Measurements from ENCODE around the gene CUL2. TPM values are rescaled to one million over a fixed set of nuclear protein-coding genes. Genes with fewer than 3 reads are reported as not detected.
A peak's percentile ranks its signal among the peaks of the same experiment; 100 is the strongest.

Gene CUL2
- total RNA-seq (2022) (30.7 and 30.9 TPM in 2 replicates), Bru-seq, nascent RNA (percentile 78 among the genes with signal in this experiment), BruChase-seq, experiment 1, labeled RNA remaining after a 6-hour chase (percentile 75 among the genes with signal in this experiment), BruChase-seq, experiment 2, labeled RNA remaining after a 2-hour chase (percentile 75 among the genes with signal in this experiment)
- long read RNA-seq, full-length matches to known transcripts = 108 of 129 reads
- long read RNA-seq, partial matches to known transcripts = 9 of 129 reads
- long read RNA-seq, other reads (novel, unspliced or antisense) = 12 of 129 reads

DNA sequence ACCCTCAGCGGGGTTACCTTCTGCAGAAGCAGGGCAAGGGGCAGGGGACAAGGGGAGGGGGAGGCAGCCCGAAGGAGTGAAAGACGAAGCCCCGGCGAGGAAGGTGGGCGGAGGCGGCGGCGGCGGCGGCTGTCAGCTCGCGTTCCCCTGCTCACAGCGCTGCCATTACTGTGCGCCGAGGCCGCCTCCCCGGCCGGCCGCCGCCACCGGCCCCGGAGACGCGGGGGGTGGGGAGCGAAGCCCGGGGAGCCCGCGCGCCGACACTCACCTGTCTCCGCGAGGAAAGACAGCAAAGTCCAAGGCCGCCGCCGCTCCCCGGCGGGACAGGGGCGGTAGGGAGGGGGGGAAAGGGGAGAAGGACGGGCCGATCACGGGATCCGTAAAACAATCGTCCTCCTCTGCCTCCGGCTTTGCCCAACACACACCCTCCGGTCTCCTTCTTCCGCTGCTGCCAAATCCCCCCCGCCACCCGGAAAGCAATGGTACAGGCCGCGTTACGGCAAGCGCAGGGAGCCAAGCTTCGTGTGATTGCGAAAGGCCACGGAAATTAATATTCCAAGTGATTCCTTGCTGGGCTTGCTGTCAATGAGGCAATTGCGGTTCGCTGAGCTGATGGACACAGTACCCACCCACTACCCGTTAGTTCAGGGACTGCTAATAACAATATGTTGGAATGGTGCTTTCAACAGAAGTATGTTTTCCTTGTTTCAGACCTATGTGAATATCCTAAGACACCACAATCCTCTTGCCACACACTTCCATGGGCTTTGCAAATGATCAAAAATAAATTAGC lies at the start of gene CUL2:
Gene CUL2, minus strand, starts transcription at position 180 of the 793 bp plus-strand sequence. CDS start 19,024 bp downstream, outside the sequence.
- Mint-ChIP-seq H3K27me3 (ENCODE audit: insufficient read depth, unreplicated experiment) (no peaks in the 10 kb centered on the region), H3K4me1 (ENCODE audit: insufficient read depth, unreplicated experiment) (peaks cover 22% of the 10 kb centered on the region), H3K9me3 (ENCODE audit: unreplicated experiment) (no peaks in the 10 kb centered on the region), H3K4me3 (ENCODE audit: unreplicated experiment) (peak within 1 kb of the TSS; percentile 83), H3K36me3 (ENCODE audit: insufficient read depth, unreplicated experiment) (no peaks in the 10 kb centered on the region), H3K27ac (ENCODE audit: low read depth, unreplicated experiment) (peak within 1 kb of the TSS; percentile 79)
- TF ChIP-seq, protein P1, sequence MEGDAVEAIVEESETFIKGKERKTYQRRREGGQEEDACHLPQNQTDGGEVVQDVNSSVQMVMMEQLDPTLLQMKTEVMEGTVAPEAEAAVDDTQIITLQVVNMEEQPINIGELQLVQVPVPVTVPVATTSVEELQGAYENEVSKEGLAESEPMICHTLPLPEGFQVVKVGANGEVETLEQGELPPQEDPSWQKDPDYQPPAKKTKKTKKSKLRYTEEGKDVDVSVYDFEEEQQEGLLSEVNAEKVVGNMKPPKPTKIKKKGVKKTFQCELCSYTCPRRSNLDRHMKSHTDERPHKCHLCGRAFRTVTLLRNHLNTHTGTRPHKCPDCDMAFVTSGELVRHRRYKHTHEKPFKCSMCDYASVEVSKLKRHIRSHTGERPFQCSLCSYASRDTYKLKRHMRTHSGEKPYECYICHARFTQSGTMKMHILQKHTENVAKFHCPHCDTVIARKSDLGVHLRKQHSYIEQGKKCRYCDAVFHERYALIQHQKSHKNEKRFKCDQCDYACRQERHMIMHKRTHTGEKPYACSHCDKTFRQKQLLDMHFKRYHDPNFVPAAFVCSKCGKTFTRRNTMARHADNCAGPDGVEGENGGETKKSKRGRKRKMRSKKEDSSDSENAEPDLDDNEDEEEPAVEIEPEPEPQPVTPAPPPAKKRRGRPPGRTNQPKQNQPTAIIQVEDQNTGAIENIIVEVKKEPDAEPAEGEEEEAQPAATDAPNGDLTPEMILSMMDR (IDR thresholded peaks at IDR 0.05; ENCODE audit: unreplicated experiment) = no peak
- POLR2A ChIA-PET = interaction anchor here (0.6 to 3.1 kb wide), 10 partner anchors 10 to 1486 kb away, joined by 3 to 9 read pairs (median 4); partner anchors contain the start of gene CREM
- BruUV-seq (replicated peaks) = no TSS peak
- CTCF ChIA-PET = interaction anchor here (0.5 to 2.0 kb wide), 2 partner anchors 34 to 105 kb away, joined by 3 to 4 read pairs; no protein-coding TSS in a partner anchor
- intact Hi-C loops (cut with micrococcal nuclease) = loop anchor here (5.0 kb wide), 1 partner anchor 83 kb away; no protein-coding TSS in a partner anchor
- peak; percentile 93 for DNase-seq (ENCODE audit: unreplicated experiment)

DNA sequence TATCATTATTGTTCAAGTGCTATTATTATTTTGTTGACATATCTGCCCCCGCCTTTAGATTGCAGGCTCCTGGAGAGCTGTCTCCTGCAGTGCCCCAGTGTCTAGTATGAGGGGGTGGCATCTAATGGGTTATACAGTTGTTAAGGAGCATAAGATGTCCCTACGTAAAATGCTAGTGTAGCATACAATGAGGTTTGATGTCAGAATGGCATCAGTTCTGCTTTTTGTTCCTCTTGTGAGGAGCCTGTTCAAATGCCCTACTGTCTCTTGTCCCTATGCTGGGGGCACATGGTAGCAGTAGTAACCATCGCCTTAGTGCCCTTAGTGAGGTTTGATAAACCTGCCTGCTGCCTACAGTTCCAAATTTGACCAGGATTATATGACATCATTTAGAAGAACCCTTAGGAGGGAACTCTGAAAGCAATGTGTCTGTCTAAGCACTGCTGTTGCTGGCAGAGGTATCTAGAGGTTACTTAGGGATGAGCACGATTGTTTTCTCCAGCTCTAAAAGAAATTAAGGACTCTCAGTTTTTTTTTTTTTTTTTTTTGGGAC lies 46.2 kb upstream of the CUL2 start:
- Mint-ChIP-seq H3K27me3 (ENCODE audit: insufficient read depth, unreplicated experiment) (no peaks in the 10 kb centered on the region), H3K4me3 (ENCODE audit: unreplicated experiment) (no peak overlapping the region), H3K4me1 (ENCODE audit: insufficient read depth, unreplicated experiment) (no peaks in the 10 kb centered on the region), H3K9me3 (ENCODE audit: unreplicated experiment) (no peaks in the 10 kb centered on the region), H3K27ac (ENCODE audit: low read depth, unreplicated experiment) (no peak overlapping the region), H3K36me3 (ENCODE audit: insufficient read depth, unreplicated experiment) (peaks cover 5% of the 10 kb centered on the region)
- no peak for DNase-seq (ENCODE audit: unreplicated experiment)
- POLR2A ChIA-PET = interaction anchor here (1.3 kb wide), 1 partner anchor 59 kb away, joined by 3 read pairs; no protein-coding TSS in a partner anchor
- TF ChIP-seq, protein P1 (IDR thresholded peaks at IDR 0.05; ENCODE audit: unreplicated experiment) = no peak
- intact Hi-C loops (cut with micrococcal nuclease) = no loop called here
- CTCF ChIA-PET = interaction anchor here (0.6 to 1.0 kb wide), 3 partner anchors 16 to 427 kb away, joined by 3 to 4 read pairs (median 3); no protein-coding TSS in a partner anchor
- no TSS peak for BruUV-seq (replicated peaks)

DNA sequence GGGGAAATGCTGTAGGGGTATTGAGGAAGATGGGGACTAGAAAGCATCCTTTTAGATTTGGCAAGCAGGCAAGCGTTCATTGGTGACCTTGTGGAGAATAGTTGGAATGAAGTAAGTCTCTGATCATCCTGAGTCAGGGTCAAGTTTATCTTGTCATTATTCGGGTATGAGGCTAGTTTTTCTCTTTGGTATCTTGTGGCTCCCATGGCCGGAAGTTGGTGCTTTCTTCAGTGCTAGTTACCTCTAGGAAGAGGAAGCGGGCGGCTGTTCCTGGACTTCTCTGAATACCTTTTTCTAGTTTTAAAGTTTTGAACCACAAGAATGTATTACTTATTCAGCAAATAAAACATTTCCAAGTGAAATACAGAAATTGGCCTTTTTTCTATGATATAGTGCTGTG lies 45.7 kb upstream of the CUL2 start:
- intact Hi-C loops (cut with micrococcal nuclease) = no loop called here
- Mint-ChIP-seq H3K27ac (ENCODE audit: low read depth, unreplicated experiment) (no peak overlapping the region), H3K27me3 (ENCODE audit: insufficient read depth, unreplicated experiment) (no peaks in the 10 kb centered on the region), H3K9me3 (ENCODE audit: unreplicated experiment) (no peaks in the 10 kb centered on the region), H3K4me1 (ENCODE audit: insufficient read depth, unreplicated experiment) (no peaks in the 10 kb centered on the region), H3K4me3 (ENCODE audit: unreplicated experiment) (no peak overlapping the region), H3K36me3 (ENCODE audit: insufficient read depth, unreplicated experiment) (peaks cover 5% of the 10 kb centered on the region)
- TF ChIP-seq, protein P1 (IDR thresholded peaks at IDR 0.05; ENCODE audit: unreplicated experiment) = no peak
- ChIA-PET POLR2A (interaction anchor here (1.3 kb wide), 1 partner anchor 60 kb away, joined by 3 read pairs; no protein-coding TSS in a partner anchor), CTCF (interaction anchor here (0.6 kb wide), 1 partner anchor 87 kb away, joined by 3 read pairs; no protein-coding TSS in a partner anchor)
- BruUV-seq (replicated peaks) = no TSS peak
- DNase-seq (ENCODE audit: unreplicated experiment) = no peak
